IPS-20b (cell line): ENCODE measurements around the gene RUNX2.

Experiments
- H3K27ac ChIP-seq: one replicate; pipeline ENCODE4 v1.5.1; 2013; ENCODE audit warnings: low read length
- H3K27me3 ChIP-seq: 2 replicates; pipeline ENCODE4 v1.6.1; 2013; ENCODE audit warnings: mild to moderate bottlenecking, low read length, inconsistent platforms; ENCODE audit not compliant: insufficient read depth
- H3K36me3 ChIP-seq: 2 replicates; pipeline ENCODE4 v1.6.1; 2013; ENCODE audit warnings: low read depth, mild to moderate bottlenecking, inconsistent platforms, low read length, moderate library complexity; ENCODE audit not compliant: insufficient read depth
- H3K4me1 ChIP-seq: 2 replicates; pipeline ENCODE4 v1.6.1; 2013; ENCODE audit warnings: mild to moderate bottlenecking, control low read depth, inconsistent platforms, low read length, moderate library complexity; ENCODE audit not compliant: insufficient read depth
- H3K4me3 ChIP-seq: 2 replicates; pipeline ENCODE4 v1.5.1; 2013; ENCODE audit warnings: mild to moderate bottlenecking, low read length, inconsistent platforms
- H3K9ac ChIP-seq: 2 replicates; pipeline ENCODE4 v1.6.1; 2013; ENCODE audit warnings: low read depth, mild to moderate bottlenecking, inconsistent platforms, low read length, moderate library complexity
- H3K9me3 ChIP-seq: 2 replicates; pipeline ENCODE4 v1.6.1; 2013; ENCODE audit warnings: mild to moderate bottlenecking, low read depth, low read length, inconsistent platforms; ENCODE audit not compliant: insufficient read depth

RUNX2 gene

GRCh38 chr6:45514454-45515230 lies 186.5 kb downstream of the RUNX2 start:
- no peaks in the 10 kb centered on the region for H3K27me3 ChIP-seq
- H3K9ac ChIP-seq: no peak overlapping the region
- H3K9me3 ChIP-seq: no peaks in the 10 kb centered on the region
- no peaks in the 10 kb centered on the region for H3K36me3 ChIP-seq
- H3K27ac ChIP-seq: no peak overlapping the region
- peaks cover 20% of the 10 kb centered on the region for H3K4me1 ChIP-seq
- H3K4me3 ChIP-seq: no peak overlapping the region

- Histone ChIP-seq H3K27me3 (no peaks in the 10 kb centered on the region), H3K9ac (no peak overlapping the region), H3K9me3 (no peaks in the 10 kb centered on the region), H3K4me1 (peaks cover 38% of the 10 kb centered on the region), H3K4me3 (no peak overlapping the region), H3K27ac (no peak overlapping the region), H3K36me3 (no peaks in the 10 kb centered on the region)
Observed at GRCh38 chr6:45518013-45518720, 190.0 kb downstream of the RUNX2 start.

GRCh38 chr6:45521226-45521625 lies 193.1 kb downstream of the RUNX2 start:
- Histone ChIP-seq H3K9me3 (no peaks in the 10 kb centered on the region), H3K27ac (no peak overlapping the region)

GRCh38 chr6:45522486-45522885 lies 194.4 kb downstream of the RUNX2 start:
- Histone ChIP-seq H3K4me1 (peaks cover 25% of the 10 kb centered on the region), H3K27ac (no peak overlapping the region), H3K9me3 (no peaks in the 10 kb centered on the region), H3K9ac (no peak overlapping the region), H3K4me3 (no peak overlapping the region), H3K36me3 (no peaks in the 10 kb centered on the region), H3K27me3 (no peaks in the 10 kb centered on the region)

More at GRCh38 chr6:45521226-45521625, 193.1 kb downstream of the RUNX2 start:
- Histone ChIP-seq H3K36me3 (no peaks in the 10 kb centered on the region), H3K9ac (no peak overlapping the region), H3K4me1 (peaks cover 25% of the 10 kb centered on the region), H3K27me3 (no peaks in the 10 kb centered on the region), H3K4me3 (no peak overlapping the region)

GRCh38 chr6:45527210-45527609 lies 199.1 kb downstream of the RUNX2 start:
- Histone ChIP-seq H3K36me3 (no peaks in the 10 kb centered on the region), H3K4me3 (no peak overlapping the region), H3K4me1 (peaks cover 5% of the 10 kb centered on the region), H3K27me3 (no peaks in the 10 kb centered on the region; the same call in 1 of the 2 replicates), H3K27ac (no peak overlapping the region), H3K9ac (no peak overlapping the region), H3K9me3 (no peaks in the 10 kb centered on the region)

- no peaks in the 10 kb centered on the region for H3K4me1 ChIP-seq
- H3K27ac ChIP-seq: no peak overlapping the region
- H3K4me3 ChIP-seq: no peak overlapping the region
- H3K9ac ChIP-seq: no peak overlapping the region
- no peaks in the 10 kb centered on the region for H3K9me3 ChIP-seq
- H3K27me3 ChIP-seq: no peaks in the 10 kb centered on the region; the same call in 1 of the 2 replicates
- no peaks in the 10 kb centered on the region for H3K36me3 ChIP-seq
Observed at GRCh38 chr6:45531999-45532595, 204.0 kb downstream of the RUNX2 start.

GRCh38 chr6:45532721-45533210 lies 204.6 kb downstream of the RUNX2 start:
- no peaks in the 10 kb centered on the region for H3K4me1 ChIP-seq
- no peaks in the 10 kb centered on the region for H3K36me3 ChIP-seq
- H3K4me3 ChIP-seq: no peak overlapping the region
- no peaks in the 10 kb centered on the region for H3K9me3 ChIP-seq
- no peak overlapping the region for H3K27ac ChIP-seq
- H3K27me3 ChIP-seq: no peaks in the 10 kb centered on the region; the same call in 1 of the 2 replicates
- H3K9ac ChIP-seq: no peak overlapping the region

GRCh38 chr6:45533386-45533785 lies 205.3 kb downstream of the RUNX2 start:
- Histone ChIP-seq H3K9ac (no peak overlapping the region), H3K27me3 (no peaks in the 10 kb centered on the region; the same call in 1 of the 2 replicates), H3K27ac (no peak overlapping the region), H3K36me3 (no peaks in the 10 kb centered on the region), H3K9me3 (no peaks in the 10 kb centered on the region), H3K4me1 (no peaks in the 10 kb centered on the region), H3K4me3 (no peak overlapping the region)

GRCh38 chr6:45535933-45536332 lies 207.8 kb downstream of the RUNX2 start:
- Histone ChIP-seq H3K9me3 (no peaks in the 10 kb centered on the region), H3K9ac (no peak overlapping the region), H3K4me3 (no peak overlapping the region), H3K27me3 (no peaks in the 10 kb centered on the region), H3K4me1 (no peaks in the 10 kb centered on the region), H3K36me3 (no peaks in the 10 kb centered on the region), H3K27ac (no peak overlapping the region)

GRCh38 chr6:45537539-45537938 lies 209.4 kb downstream of the RUNX2 start:
- no peaks in the 10 kb centered on the region for H3K4me1 ChIP-seq
- no peaks in the 10 kb centered on the region for H3K36me3 ChIP-seq
- no peaks in the 10 kb centered on the region for H3K9me3 ChIP-seq
- no peak overlapping the region for H3K9ac ChIP-seq
- no peak overlapping the region for H3K27ac ChIP-seq
- H3K27me3 ChIP-seq: no peaks in the 10 kb centered on the region
- H3K4me3 ChIP-seq: no peak overlapping the region

- H3K36me3 ChIP-seq: no peaks in the 10 kb centered on the region
- no peaks in the 10 kb centered on the region for H3K27me3 ChIP-seq
- H3K9me3 ChIP-seq: no peaks in the 10 kb centered on the region
- no peak overlapping the region for H3K27ac ChIP-seq
- no peak overlapping the region for H3K9ac ChIP-seq
- H3K4me1 ChIP-seq: no peaks in the 10 kb centered on the region
- no peak overlapping the region for H3K4me3 ChIP-seq
Observed at GRCh38 chr6:45538641-45539547, 210.8 kb downstream of the RUNX2 start.
